Measurements from ENCODE around the gene HERC5.

Gene HERC5

DNA sequence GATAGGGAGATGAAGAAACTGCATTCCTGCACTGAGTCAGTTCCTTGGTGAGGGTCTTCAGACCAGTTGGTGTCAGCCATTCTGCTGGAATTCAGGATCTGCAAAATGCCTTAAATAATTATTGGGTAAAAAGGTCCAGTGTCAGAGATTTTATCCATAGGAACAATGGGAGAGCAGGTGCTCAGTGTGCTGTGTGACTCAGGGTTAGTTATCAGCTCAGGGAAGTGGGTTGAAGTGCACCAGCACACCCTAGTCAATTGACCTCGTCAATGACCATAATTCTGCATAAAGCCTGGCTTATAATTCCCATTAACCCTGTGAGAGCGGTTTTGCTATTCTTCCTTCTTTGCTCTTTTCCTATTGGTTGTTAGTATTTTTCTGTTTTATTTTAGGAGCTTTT lies 40.9 kb upstream of the HERC5 start:
- TF ChIP-seq CTCF (IDR thresholded peaks at IDR 0.05; ENCODE audit: unreplicated experiment in 3 of 3): no peak
- H3K4me1 Mint-ChIP-seq: no peaks in the 10 kb centered on the region
- no peak overlapping the region for H3K4me3 Mint-ChIP-seq
- H3K9me3 Mint-ChIP-seq: no peaks in the 10 kb centered on the region
- H3K27me3 Mint-ChIP-seq (ENCODE audit: low read depth): no peaks in the 10 kb centered on the region
- H3K36me3 Mint-ChIP-seq (ENCODE audit: low read depth): no peaks in the 10 kb centered on the region
- no peak overlapping the region for H3K27ac Mint-ChIP-seq

DNA sequence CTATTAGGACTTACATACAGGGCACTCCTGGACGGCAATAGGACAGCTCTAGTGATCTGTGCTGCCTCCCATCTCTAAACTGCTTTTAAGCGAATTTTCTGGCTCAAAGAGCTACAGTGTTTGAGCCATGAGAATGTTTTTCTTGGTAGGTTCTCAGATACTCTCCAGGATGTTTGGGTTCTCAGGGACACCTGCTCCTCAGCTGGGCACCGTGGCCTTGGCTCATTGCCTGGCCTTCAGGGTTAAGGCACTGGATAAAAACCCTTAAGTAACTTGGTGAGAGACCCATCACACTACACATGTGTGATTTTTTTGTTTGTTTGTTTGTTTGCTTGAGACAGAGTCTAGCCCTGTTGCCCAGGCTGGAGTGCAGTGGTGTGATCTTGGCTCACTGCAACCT lies 38.5 kb upstream of the HERC5 start:
- Mint-ChIP-seq H3K9me3 (peaks cover 3% of the 10 kb centered on the region), H3K27ac (no peak overlapping the region), H3K36me3 (ENCODE audit: low read depth) (no peaks in the 10 kb centered on the region), H3K4me1 (no peaks in the 10 kb centered on the region), H3K27me3 (ENCODE audit: low read depth) (no peaks in the 10 kb centered on the region), H3K4me3 (no peak overlapping the region)
- TF ChIP-seq CTCF (IDR thresholded peaks at IDR 0.05; ENCODE audit: unreplicated experiment in 3 of 3): no peak

DNA sequence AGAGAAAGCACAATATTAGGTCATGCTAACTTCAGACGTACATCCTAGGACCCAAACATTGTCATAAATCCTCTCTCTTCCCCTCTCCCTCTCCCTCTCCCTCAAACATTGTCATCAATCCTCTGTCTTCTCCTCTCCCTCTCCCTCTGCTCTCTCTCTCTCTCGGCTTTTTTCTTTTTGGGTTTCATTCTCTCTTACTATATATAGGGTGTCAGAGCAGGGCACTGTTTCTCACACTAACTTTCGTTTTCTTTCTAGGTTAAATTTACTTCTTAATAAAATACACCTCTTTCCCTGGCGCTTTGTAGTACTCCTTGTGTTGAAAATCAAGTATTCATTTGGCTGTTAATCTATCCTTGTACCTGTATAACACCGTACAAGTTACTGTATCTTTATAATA lies 37.0 kb upstream of the HERC5 start:
- Mint-ChIP-seq H3K27ac (no peak overlapping the region), H3K4me3 (no peak overlapping the region), H3K36me3 (ENCODE audit: low read depth) (no peaks in the 10 kb centered on the region), H3K4me1 (no peaks in the 10 kb centered on the region), H3K27me3 (ENCODE audit: low read depth) (no peaks in the 10 kb centered on the region), H3K9me3 (peaks cover 3% of the 10 kb centered on the region)
- TF ChIP-seq CTCF (IDR thresholded peaks at IDR 0.05; ENCODE audit: unreplicated experiment in 3 of 3): no peak

DNA sequence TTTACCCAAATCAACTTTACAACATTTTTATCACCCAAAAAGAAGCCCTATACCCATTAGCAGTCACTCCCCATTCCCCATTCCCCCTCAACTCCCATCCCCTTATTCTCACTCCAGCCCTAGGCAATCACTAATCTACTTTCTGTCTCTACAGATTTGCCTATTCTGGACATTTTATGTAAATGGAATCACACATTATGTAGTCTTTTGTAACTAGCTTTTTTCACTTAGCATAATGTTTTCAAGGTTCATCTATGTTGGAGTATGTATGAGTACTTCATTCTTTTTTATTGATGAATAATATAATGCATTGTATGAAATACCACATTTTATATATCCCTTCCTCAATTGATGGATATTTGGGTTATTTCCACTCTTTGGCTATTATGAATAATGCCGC lies 36.1 kb upstream of the HERC5 start:
- H3K4me1 Mint-ChIP-seq: no peaks in the 10 kb centered on the region
- no peak overlapping the region for H3K27ac Mint-ChIP-seq
- H3K36me3 Mint-ChIP-seq (ENCODE audit: low read depth): no peaks in the 10 kb centered on the region
- no peaks in the 10 kb centered on the region for H3K27me3 Mint-ChIP-seq (ENCODE audit: low read depth)
- no peak overlapping the region for H3K4me3 Mint-ChIP-seq
- peaks cover 3% of the 10 kb centered on the region for H3K9me3 Mint-ChIP-seq
- no peak for TF ChIP-seq CTCF (IDR thresholded peaks at IDR 0.05; ENCODE audit: unreplicated experiment in 3 of 3)

GRCh38 chr4:88422403-88422802 lies 34.5 kb upstream of the HERC5 start:
- H3K27me3 Mint-ChIP-seq (ENCODE audit: low read depth): no peaks in the 10 kb centered on the region
- no peak for TF ChIP-seq CTCF (IDR thresholded peaks at IDR 0.05; ENCODE audit: unreplicated experiment in 3 of 3)
- H3K4me1 Mint-ChIP-seq: no peaks in the 10 kb centered on the region
- no peaks in the 10 kb centered on the region for H3K36me3 Mint-ChIP-seq (ENCODE audit: low read depth)
- no peak overlapping the region for H3K27ac Mint-ChIP-seq
- peaks cover 3% of the 10 kb centered on the region for H3K9me3 Mint-ChIP-seq
- no peak overlapping the region for H3K4me3 Mint-ChIP-seq

- Mint-ChIP-seq H3K36me3 (ENCODE audit: low read depth) (no peaks in the 10 kb centered on the region), H3K4me3 (no peak overlapping the region), H3K27me3 (ENCODE audit: low read depth) (no peaks in the 10 kb centered on the region), H3K9me3 (no peaks in the 10 kb centered on the region), H3K4me1 (no peaks in the 10 kb centered on the region), H3K27ac (no peak overlapping the region)
- no peak for TF ChIP-seq CTCF (IDR thresholded peaks at IDR 0.05; ENCODE audit: unreplicated experiment in 3 of 3)
Measured at GRCh38 chr4:88429401-88429800, 27.5 kb upstream of the HERC5 start.

All from nephron (organoid).